Pancreas (tissue), 10 donors: Measurements from ENCODE around the gene CAMK1D. TPM values are rescaled to one million over a fixed set of nuclear protein-coding genes. Genes with fewer than 3 reads are reported as not detected.

Source experiments
- ATAC-seq, 4 donors: fragments of 200-7000 bp; cut with Tn5 transposase; one replicate each; pipeline versions ENCODE4 v1.8.0 to v1.9.1; 2020; ENCODE audit warnings: mild to moderate bottlenecking in 4 of 4, moderate library complexity in 4 of 4
- DNase-seq, 6 donors: peaks; one replicate each; pipeline ENCODE4 v3.0.0-alpha.2; 2020
- FAIRE-seq: peaks from 2 replicates; lab custom pipeline; 2012; peaks lifted over from hg19 to GRCh38; lab: Jason Lieb, UNC
- H3K27ac ChIP-seq, 4 donors: fragments of 200-600 bp; sonication (generic); 1 replicate in 3 of 4; 2 replicates in 1 of 4; pipeline versions ENCODE4 v1.5.0 to v1.8.0; 2020
- H3K27me3 ChIP-seq, 4 donors: fragments of 200-600 bp; one replicate each; pipeline ENCODE4 v1.8.0; 2021
- H3K36me3 ChIP-seq, 3 donors: fragments of 200-600 bp; sonication (generic) in 1 of 3; one replicate each; pipeline versions ENCODE4 v1.5.0 to v1.8.0; 2020 to 2021
- H3K4me1 ChIP-seq, 3 donors: fragments of 200-600 bp; one replicate each; pipeline ENCODE4 v1.8.0; 2021
- H3K4me3 ChIP-seq, 4 donors: fragments of 200-600 bp; sonication (generic) in 2 of 4; one replicate each; pipeline versions ENCODE4 v1.5.0 to v1.8.0; 2020 to 2021
- H3K9me3 ChIP-seq, 4 donors: fragments of 200-600 bp; one replicate each; pipeline ENCODE4 v1.8.0; 2021
- CTCF ChIP-seq, 4 donors: fragments of 200-600 bp; sonication (generic) in 3 of 4; IDR thresholded peaks; one replicate each; pipeline versions ENCODE4 v1.5.0 to v1.8.0; 2021; ENCODE audit warnings: antibody characterized with exemption in 4 of 4
- WGBS, 2 donors: extraction: QIAGEN DNeasy Blood & Tissue Kit; methylation state at CpG; one replicate each; pipeline ENCODE4 v1.1.7; 2013; 5-methylcytosine and 5-hydroxymethylcytosine counted together
- intact Hi-C, 3 donors: fragments of 100-400 bp; cut with DNase I; formaldehyde crosslinking; loops; one replicate each; pipeline versions ENCODE4 v1.11.1 to v1.14.2; 2022
- polyA plus RNA-seq, 2 donors: library from polyadenylated mRNA; stranded (reverse); fragments of 200-250 nt; gene quantifications; one replicate each; pipeline ENCODE4 v1.2.3, GENCODE V29; 2013
- total RNA-seq, 6 donors: library from RNA; stranded (reverse); fragmentation: NEBNext Ultra II Directional in 4 of 6; extraction: Animal tissue kit (Norgen Biotek cat#: 25700) in 4 of 6; gene quantifications; one replicate each; pipeline versions ENCODE4 v1.2.1 to v1.2.4, GENCODE V29; 2021 to 2023
- donor health status: healthy with polysubstance abuse.
- donor health status: DM: no; HTN: no; CAD: no; lungs with moderate emphysema.
- donor health status: DM: no; HTN: no; CAD: no.
- donor health status: control.
- donor health status: control.
- donor health status: Bipolar disorder and iron deficiency.
- donor health status: DM: yes; HTN: yes; CAD: no.
- donor health status: DM: no; HTN: no; CAD: no.
- donor health status: DM: no; HTN: no; CAD: no.
- donor health status: DM: yes; HTN: yes; CAD: no.

The CAMK1D gene
- total and polyA plus RNA-seq, 8 donors = 2.9 to 30.1 (median 22.7) TPM

- FAIRE-seq = no peak
- intact Hi-C loops = no loop called here
- Histone ChIP-seq H3K36me3 (no peaks in the 10 kb centered on the region), H3K4me3 (no peak overlapping the region), H3K27ac (no peak overlapping the region), H3K27me3 (no peaks in the 10 kb centered on the region), H3K4me1 (no peaks in the 10 kb centered on the region), H3K9me3 (no peaks in the 10 kb centered on the region)
- no peak for ATAC-seq
- 97% methylated on average over 19 of the region's 19 CpGs for WGBS, 2 donors
- TF ChIP-seq CTCF (IDR thresholded peaks at IDR 0.05) = no peak
- DNase-seq = no peak
Measured at GRCh38 chr10:12771981-12772760, 422.8 kb downstream of the CAMK1D start.

GRCh38 chr10:12772797-12773587 lies 423.6 kb downstream of the CAMK1D start:
- H3K9me3 ChIP-seq = no peaks in the 10 kb centered on the region
- intact Hi-C loops = no loop called here
- WGBS, 2 donors = 92 to 94% methylated on average over 8 of the region's 8 CpGs
- H3K27me3 ChIP-seq = no peaks in the 10 kb centered on the region
- no peak for TF ChIP-seq CTCF (IDR thresholded peaks at IDR 0.05)
- DNase-seq (no peak), FAIRE-seq (no peak), ATAC-seq (no peak)
- no peaks in the 10 kb centered on the region for H3K36me3 ChIP-seq
- H3K27ac ChIP-seq = no peak overlapping the region
- no peaks in the 10 kb centered on the region for H3K4me1 ChIP-seq
- H3K4me3 ChIP-seq = no peak overlapping the region

GRCh38 chr10:12774204-12774894 lies 425.0 kb downstream of the CAMK1D start:
- FAIRE-seq = no peak

GRCh38 chr10:12777840-12778585 lies 428.7 kb downstream of the CAMK1D start:
- Histone ChIP-seq H3K36me3 (no peaks in the 10 kb centered on the region), H3K4me3 (no peak overlapping the region), H3K27me3 (no peaks in the 10 kb centered on the region), H3K9me3 (no peaks in the 10 kb centered on the region), H3K27ac (no peak overlapping the region), H3K4me1 (no peaks in the 10 kb centered on the region)
- no peak for TF ChIP-seq CTCF (IDR thresholded peaks at IDR 0.05)
- ATAC-seq (no peak), FAIRE-seq (no peak), DNase-seq (no peak)
- 90 to 97% methylated on average over 8 of the region's 8 CpGs for WGBS, 2 donors
- intact Hi-C loops = no loop called here

More at GRCh38 chr10:12774204-12774894, 425.0 kb downstream of the CAMK1D start:
- DNase-seq (no peak), ATAC-seq (no peak)
- TF ChIP-seq CTCF (IDR thresholded peaks at IDR 0.05) = no peak
- Histone ChIP-seq H3K9me3 (no peaks in the 10 kb centered on the region), H3K4me1 (no peaks in the 10 kb centered on the region), H3K36me3 (no peaks in the 10 kb centered on the region), H3K27me3 (no peaks in the 10 kb centered on the region), H3K4me3 (no peak overlapping the region), H3K27ac (no peak overlapping the region)
- 85 to 86% methylated on average over 16 of the region's 16 CpGs for whole genome bisulfite sequencing, 2 donors
- intact Hi-C loops = no loop called here
